NCI-H82 treated with DMSO at 0.1 percent for 48 hours (cell line): Measurements from ENCODE around the gene SPRR5.

Experiments
- DNase-seq: peaks from one replicate; lab custom pipeline; 2025; ENCODE audit not compliant: unreplicated experiment; lab: John Stamatoyannopoulos, UW

The SPRR5 gene

GRCh38 chr1:152946651-152947256 lies at the start of gene SPRR5:
TSS of gene SPRR5 (plus strand) at chr1:152947206. CDS start at chr1:152948555, 1,349 bp downstream.
- no peak for DNase-seq

- no peak for DNase-seq
Measured at GRCh38 chr1:152899027-152899426, 48.0 kb upstream of the SPRR5 start.

DNA sequence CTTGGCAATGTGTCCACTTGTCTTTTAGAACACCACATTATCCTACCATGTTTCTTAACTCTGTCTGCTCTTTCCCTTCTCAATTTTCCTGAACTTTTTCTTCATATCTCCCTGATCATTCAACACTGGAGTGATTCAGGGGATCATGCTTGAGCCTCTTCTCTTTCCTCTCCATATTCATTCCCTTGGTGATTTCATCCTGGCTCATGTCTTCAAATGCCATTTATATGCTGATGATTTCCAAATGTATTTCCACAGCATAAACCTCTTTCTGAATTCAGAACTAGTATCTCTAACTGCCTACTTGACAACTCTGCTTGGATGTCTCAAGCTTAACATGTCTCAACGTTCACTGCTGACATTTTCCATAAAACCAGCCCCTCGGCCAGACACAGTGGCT lies 47.1 kb upstream of the SPRR5 start:
- no peak for DNase-seq

- DNase-seq, result no peak
Measured at GRCh38 chr1:152901631-152902030, 45.4 kb upstream of the SPRR5 start.

DNA sequence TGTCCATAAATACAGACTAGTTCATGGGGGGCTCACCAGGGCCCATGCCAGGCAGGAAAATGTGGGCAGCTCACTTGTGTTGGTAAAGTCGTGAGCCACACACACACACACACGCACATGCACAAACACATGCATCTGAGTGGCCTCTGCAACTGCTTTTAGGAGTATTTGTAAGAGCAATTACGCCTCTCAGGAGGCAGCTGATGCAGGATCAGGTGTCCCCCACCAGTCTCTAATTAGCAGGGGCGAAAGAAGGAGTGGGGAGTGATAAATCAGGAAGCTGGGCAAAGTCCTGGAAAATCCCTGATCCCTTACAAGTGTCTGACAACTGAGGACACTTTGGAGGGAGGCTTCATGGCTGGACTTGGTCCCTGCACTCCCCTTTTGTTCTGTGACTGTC lies 44.4 kb upstream of the SPRR5 start:
- DNase-seq, result no peak

- DNase-seq, result no peak
Measured at GRCh38 chr1:152904688-152905440, 42.1 kb upstream of the SPRR5 start.

DNA sequence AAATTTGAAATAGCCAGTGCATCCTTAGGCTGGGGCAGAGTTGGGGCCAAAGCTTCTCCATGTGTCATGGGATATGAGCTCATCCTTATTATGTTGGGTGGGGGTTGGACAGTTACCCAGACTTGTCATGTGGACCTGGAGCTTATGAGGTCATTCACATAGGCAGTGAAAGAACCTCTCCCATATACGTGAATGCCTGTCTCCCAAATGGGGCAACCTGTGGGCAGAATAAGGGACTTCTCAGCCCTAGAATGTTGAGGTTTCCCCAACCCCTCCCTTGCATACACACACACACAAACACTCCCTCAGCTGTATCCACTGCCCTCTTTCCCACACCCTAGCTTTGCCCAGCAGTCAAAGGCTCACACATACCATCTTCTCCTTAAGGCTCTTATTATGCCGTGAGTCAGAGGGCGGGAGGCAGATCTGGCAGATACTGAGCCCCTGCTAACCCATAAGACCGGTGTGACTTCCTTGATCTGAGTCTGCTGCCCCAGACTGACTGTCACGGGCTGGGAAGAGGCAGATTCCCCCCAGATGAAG lies 40.9 kb upstream of the SPRR5 start:
- no peak for DNase-seq

- no peak for DNase-seq
Measured at GRCh38 chr1:152907686-152908601, 39.1 kb upstream of the SPRR5 start, which contains the start of gene IVL. TSS of gene IVL (plus strand) at chr1:152908546. CDS start at chr1:152909798, 1,252 bp downstream.

DNA sequence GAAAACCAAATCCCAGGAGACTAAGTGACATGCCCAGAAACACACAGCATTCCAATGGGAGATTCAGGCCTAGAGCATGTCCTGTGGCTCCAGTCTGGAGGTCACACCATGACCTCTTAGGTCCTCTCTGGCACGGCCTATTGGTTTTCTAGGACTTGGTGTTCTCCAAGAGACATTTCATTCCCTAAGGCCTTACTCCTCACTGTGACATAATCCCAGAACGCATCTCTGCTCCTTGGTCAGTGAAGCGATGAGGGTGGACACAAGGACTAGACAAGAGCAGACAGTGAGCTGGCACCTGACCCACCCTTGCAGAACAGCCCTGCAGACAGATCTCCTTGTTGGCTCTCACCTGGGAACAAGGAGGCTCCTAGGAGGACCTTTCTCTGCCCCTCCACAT lies 37.8 kb upstream of the SPRR5 start:
- DNase-seq, result no peak

- no peak for DNase-seq
Measured at GRCh38 chr1:152912471-152912870, 34.5 kb upstream of the SPRR5 start.

DNA sequence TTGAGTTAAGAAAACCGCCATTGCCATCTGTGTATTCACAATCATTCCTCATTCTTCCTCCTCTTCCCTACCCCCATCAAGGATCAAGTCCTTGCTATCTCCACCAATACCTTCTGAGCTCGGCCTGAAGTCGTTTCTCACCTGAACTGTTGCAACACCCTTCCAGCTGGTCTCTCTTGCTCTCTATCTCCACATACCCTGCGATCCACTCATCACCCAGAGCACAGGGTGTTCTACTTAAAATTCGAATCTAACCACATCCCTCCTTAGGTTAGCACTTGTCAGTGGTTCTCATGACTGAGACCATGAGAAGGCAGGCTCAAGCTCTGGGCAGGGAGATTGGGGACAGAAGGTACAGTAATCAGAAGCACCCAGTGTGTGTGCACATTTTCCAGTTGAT lies 34.1 kb upstream of the SPRR5 start:
- no peak for DNase-seq

- no peak for DNase-seq
Measured at GRCh38 chr1:152917794-152918193, 29.2 kb upstream of the SPRR5 start.

DNA sequence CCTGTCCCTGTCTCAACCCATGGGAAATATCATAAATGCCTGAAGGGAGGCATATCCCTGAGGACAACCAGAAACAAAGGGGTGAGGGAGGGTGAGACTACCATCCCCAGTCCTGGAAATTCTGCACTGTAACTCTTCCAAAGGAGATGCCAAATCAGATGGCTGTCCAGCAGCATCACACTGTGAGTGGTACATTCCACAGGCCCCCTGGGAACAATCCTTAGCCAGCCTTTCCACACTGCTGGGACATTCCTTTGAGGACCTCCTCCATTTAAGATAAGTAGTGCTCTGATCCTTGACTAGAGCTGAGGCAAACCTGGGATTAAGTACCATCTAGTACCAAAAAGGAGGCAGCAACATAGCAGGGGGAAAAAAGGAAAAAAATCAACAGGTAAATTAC lies 27.9 kb upstream of the SPRR5 start:
- no peak for DNase-seq

- no peak for DNase-seq
Measured at GRCh38 chr1:152924191-152924590, 22.8 kb upstream of the SPRR5 start.

- DNase-seq, result no peak
Measured at GRCh38 chr1:152926091-152926490, 20.9 kb upstream of the SPRR5 start.

DNA sequence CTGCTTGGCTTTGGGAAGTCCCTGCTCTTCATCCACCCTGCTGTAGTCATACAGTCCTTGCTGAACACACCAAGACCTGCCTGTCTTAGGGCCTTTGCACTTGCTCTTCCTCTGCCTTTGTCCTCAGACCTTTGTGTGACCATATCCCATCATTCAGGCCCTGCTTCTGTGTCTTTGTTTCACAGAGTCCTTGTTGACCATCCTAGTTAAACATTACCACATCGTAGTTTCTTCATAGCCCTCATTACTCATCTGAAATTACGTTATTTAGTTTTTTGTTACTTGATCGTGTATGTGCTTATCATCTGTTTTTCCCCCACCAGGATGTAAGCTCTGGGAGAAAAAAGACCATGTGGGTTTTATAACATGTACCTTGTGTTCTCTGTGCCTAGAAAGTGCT lies 18.3 kb upstream of the SPRR5 start:
- DNase-seq, result no peak

DNA sequence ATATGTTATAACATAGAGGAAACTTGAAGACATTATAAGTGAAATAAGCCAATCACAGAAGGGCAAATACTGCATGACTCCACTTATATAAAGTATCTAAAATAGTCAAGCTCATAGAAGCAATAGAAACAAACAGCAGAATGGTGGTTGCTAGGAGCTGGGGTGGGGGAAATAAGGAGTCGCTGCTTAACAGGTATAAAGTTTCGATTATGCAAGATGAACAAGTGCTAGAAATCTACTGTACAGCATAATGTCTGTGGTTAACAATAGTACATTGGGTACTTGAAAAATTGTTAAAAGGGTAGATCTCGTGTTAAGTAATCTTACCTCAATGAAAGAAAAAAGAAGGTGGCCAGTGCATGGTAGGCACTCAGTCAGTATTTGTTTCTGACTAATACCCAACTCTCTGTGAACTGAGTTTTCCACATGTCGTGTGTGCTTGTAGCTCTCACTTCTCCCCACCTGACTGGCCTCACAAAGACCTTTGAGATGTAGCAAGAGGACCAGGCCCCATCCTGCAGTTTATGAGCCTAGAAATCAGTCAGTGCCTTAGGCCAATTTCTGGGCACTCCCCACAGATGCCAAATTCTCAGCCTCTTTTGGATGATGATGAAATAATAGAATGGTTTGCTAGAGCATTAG lies 14.7 kb upstream of the SPRR5 start:
- DNase-seq, result no peak

GRCh38 chr1:152933196-152933595 lies 13.8 kb upstream of the SPRR5 start:
- DNase-seq, result no peak

DNA sequence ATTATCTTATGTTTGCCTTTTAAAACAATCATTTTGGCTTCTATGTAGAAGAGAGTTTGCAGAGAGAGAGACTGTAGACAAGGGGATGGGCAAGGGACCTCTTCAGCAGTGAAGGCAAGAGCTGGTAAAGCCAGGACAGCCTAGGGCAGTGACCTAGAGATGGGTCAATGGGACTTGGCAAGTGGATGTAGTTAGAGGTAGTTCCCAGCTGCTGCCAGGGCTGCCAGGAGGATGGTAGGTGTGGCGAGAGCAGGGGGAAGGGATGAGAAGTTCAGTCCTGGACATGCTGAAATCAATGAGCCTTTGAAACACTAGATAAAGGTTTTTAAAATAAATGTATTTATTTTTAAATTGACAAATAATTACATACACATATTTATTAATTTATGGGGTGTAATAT lies 6.4 kb upstream of the SPRR5 start:
- DNase-seq, result no peak

DNA sequence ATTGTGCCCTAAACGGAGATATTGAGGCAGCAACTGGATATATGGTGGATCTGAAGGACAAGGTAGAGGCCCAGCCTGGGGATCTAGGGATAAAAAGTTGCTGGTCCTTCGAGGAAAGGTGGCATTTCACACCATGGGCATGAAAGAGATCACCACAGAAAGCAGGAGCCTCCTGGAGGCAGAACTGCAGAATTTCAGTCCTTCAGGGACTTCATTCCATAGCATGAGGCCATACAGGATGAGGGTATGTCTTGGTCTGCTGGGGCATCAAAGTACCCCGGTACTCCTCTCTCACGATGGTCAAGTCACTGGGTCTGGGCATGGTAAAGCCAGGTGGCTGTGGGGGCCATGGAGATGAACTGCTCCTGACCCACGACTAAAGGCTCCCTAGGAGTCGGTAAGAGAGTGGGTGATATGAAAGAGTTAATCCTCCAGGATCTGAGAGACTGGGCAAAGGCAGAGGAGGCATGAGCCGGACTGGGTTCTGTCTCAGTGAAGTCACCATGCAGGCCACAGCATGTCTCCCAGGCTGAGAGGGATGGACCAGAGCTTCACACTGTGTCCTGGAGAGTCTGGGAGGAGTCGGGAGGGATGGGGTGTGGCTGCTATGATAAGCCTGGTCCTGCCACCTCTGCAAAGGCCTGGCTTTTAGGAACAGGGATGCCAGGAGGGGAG lies 5.8 kb upstream of the SPRR5 start:
- DNase-seq, result no peak
